HG02642 (cell line): ENCODE measurements around the gene MTIF2.
"Not testable (repeated sequence)": the region's sequence is repeated elsewhere in the genome, so short reads cannot be mapped to it uniquely, and the experiment has no call there.

Source experiments
- ATAC-seq: cut with Tn5 transposase; IDR thresholded peaks from one replicate; pipeline ENCODE4 v1.9.1; 2021; ENCODE audit warnings: mild to moderate bottlenecking; ENCODE audit not compliant: unreplicated experiment, poor library complexity

MTIF2 gene

GRCh38 chr2:55268907-55269644, at the start of gene MTIF2:
TSS of gene MTIF2 (minus strand) at chr2:55269231. CDS start at chr2:55263858, 5,373 bp downstream.
- peak; percentile 99 for ATAC-seq

GRCh38 chr2:55314985-55315384, 46.0 kb upstream of the MTIF2 start:
- ATAC-seq, result no peak

- peak; percentile 91 for ATAC-seq
Observed at GRCh38 chr2:55311444-55311870, 42.4 kb upstream of the MTIF2 start.

- no peak for ATAC-seq
Observed at GRCh38 chr2:55309446-55309845, 40.4 kb upstream of the MTIF2 start.

GRCh38 chr2:55302241-55302640, 33.2 kb upstream of the MTIF2 start:
- ATAC-seq, result peak; percentile 68

- no peak for ATAC-seq
Observed at GRCh38 chr2:55301277-55301676, 32.2 kb upstream of the MTIF2 start.

- ATAC-seq, result peak; percentile 53
Observed at GRCh38 chr2:55296393-55296792, 27.4 kb upstream of the MTIF2 start.

GRCh38 chr2:55283083-55283482, 14.1 kb upstream of the MTIF2 start:
- no peak for ATAC-seq

GRCh38 chr2:55282110-55282917, 13.3 kb upstream of the MTIF2 start:
- peak; percentile 99 for ATAC-seq

- ATAC-seq, result not testable (repeated sequence)
Observed at GRCh38 chr2:55280851-55281546, 12.0 kb upstream of the MTIF2 start.

- not testable (repeated sequence) for ATAC-seq
Observed at GRCh38 chr2:55279859-55280424, 10.9 kb upstream of the MTIF2 start.

GRCh38 chr2:55279214-55279835, 10.3 kb upstream of the MTIF2 start:
- ATAC-seq, result not testable (repeated sequence)

GRCh38 chr2:55277310-55277709, 8.3 kb upstream of the MTIF2 start:
- ATAC-seq, result no peak

- not testable (repeated sequence) for ATAC-seq
Observed at GRCh38 chr2:55274346-55274745, 5.3 kb upstream of the MTIF2 start.

- no peak for ATAC-seq
Observed at GRCh38 chr2:55269645-55269990, 587 bp upstream of the MTIF2 start.

GRCh38 chr2:55268288-55268906, 634 bp downstream of the MTIF2 start:
- no peak for ATAC-seq

GRCh38 chr2:55259586-55259985, 9.4 kb downstream of the MTIF2 start:
- ATAC-seq, result not testable (repeated sequence)

- ATAC-seq, result no peak
Observed at GRCh38 chr2:55252832-55253231, 16.2 kb downstream of the MTIF2 start.

- ATAC-seq, result no peak
Observed at GRCh38 chr2:55247025-55247424, 22.0 kb downstream of the MTIF2 start.

- ATAC-seq, result no peak
Observed at GRCh38 chr2:55245411-55245810, 23.6 kb downstream of the MTIF2 start.
